PC-3 (cell line): ENCODE results near the gene ALDH6A1. TPM values are rescaled to one million over a fixed set of nuclear protein-coding genes. Genes with fewer than 3 reads are reported as not detected.

Experiments used
- ATAC-seq: fragments of 200-7000 bp; cut with Tn5 transposase; 2 replicates; pipeline ENCODE4 v1.9.1; 2020; ENCODE audit warnings: mild to moderate bottlenecking, moderate library complexity
- BruUV-seq: library from RNA; stranded (reverse); fragments of 400-500 nt; replicated peaks from 2 replicates; lab custom pipeline; 2021; lab: Mats Ljungman, UMichigan
- CTCF ChIA-PET: fragments of 300-600 bp; sonication (Branson Sonifier 250); formaldehyde crosslinking; loops from one replicate; lab custom pipeline; 2022; ENCODE audit warnings: antibody characterized with exemption; lab: Charles Lee
- POLR2A ChIA-PET: fragments of 300-600 bp; sonication (Branson Sonifier 250); formaldehyde crosslinking; loops from one replicate; lab custom pipeline; 2022; ENCODE audit warnings: antibody characterized with exemption; ENCODE audit not compliant: unreplicated experiment; lab: Charles Lee
- DNase-seq: peaks from one replicate; pipeline ENCODE4 v3.0.0-alpha.2; 2015
- H2AFZ ChIP-seq: fragments of 300-600 bp; sonication (generic); 2 replicates; pipeline ENCODE4 v1.6.0; 2016; ENCODE audit warnings: antibody characterized with exemption, low read length
- H3F3A ChIP-seq: fragments of 300-600 bp; sonication (generic); one replicate; pipeline ENCODE4 v1.6.0; 2017; ENCODE audit warnings: antibody characterized with exemption, low read length, control low read depth, mild to moderate bottlenecking; ENCODE audit not compliant: unreplicated experiment
- H3K27ac ChIP-seq: fragments of 300-600 bp; sonication (generic); 2 replicates; pipeline ENCODE4 v1.5.1; 2016; ENCODE audit warnings: mild to moderate bottlenecking, low read length
- H3K27me3 ChIP-seq: fragments of 300-600 bp; sonication (generic); 2 replicates; pipeline ENCODE4 v1.6.1; 2016; ENCODE audit warnings: low read length, mixed read lengths
- H3K36me3 ChIP-seq: fragments of 300-600 bp; sonication (generic); 2 replicates; pipeline ENCODE4 v1.6.1; 2016; ENCODE audit warnings: low read depth, mixed run types, low read length, mixed read lengths
- H3K4me1 ChIP-seq: fragments of 300-600 bp; sonication (generic); 2 replicates; pipeline ENCODE4 v1.5.1; 2016; ENCODE audit warnings: low read length; ENCODE audit not compliant: insufficient read depth
- H3K4me2 ChIP-seq: fragments of 300-600 bp; sonication (generic); 2 replicates; pipeline ENCODE4 v1.6.0; 2016; ENCODE audit warnings: low read length
- H3K4me3 ChIP-seq: fragments of 300-600 bp; sonication (generic); 2 replicates; pipeline ENCODE4 v1.5.1; 2016; ENCODE audit warnings: mild to moderate bottlenecking, low read length, mixed read lengths
- H3K79me2 ChIP-seq: fragments of 300-600 bp; sonication (generic); 2 replicates; pipeline ENCODE4 v1.6.1; 2017; ENCODE audit warnings: low read length, mixed read lengths
- H3K9ac ChIP-seq: fragments of 300-600 bp; sonication (generic); 2 replicates; pipeline ENCODE4 v1.6.0; 2016; ENCODE audit warnings: mild to moderate bottlenecking, low read length
- H3K9me2 ChIP-seq: fragments of 300-600 bp; sonication (generic); replicated peaks from 2 replicates; pipeline ENCODE4 v1.6.1; 2016; ENCODE audit warnings: mixed run types, low read length, mixed read lengths
- H3K9me3 ChIP-seq: fragments of 300-600 bp; sonication (generic); 2 replicates; pipeline ENCODE4 v1.6.1; 2016; ENCODE audit warnings: low read length, mixed read lengths
- H4K20me1 ChIP-seq: fragments of 300-600 bp; sonication (generic); 2 replicates; pipeline ENCODE4 v1.6.1; 2016; ENCODE audit warnings: low read length, mixed read lengths
- CTCF ChIP-seq: fragments of 300-600 bp; sonication (generic); conservative IDR thresholded peaks from 2 replicates; pipeline ENCODE4 v1.5.1; 2017; ENCODE audit warnings: antibody characterized with exemption, low read depth, mild to moderate bottlenecking, low read length
- EZH2 ChIP-seq: fragments of 300-600 bp; sonication (generic); IDR thresholded peaks from one replicate; pipeline ENCODE4 v1.6.1; 2017; ENCODE audit warnings: antibody characterized with exemption, mild to moderate bottlenecking, low read length; ENCODE audit not compliant: unreplicated experiment
- EZH2phosphoT487 ChIP-seq: fragments of 300-600 bp; sonication (generic); IDR thresholded peaks from 2 replicates; pipeline ENCODE4 v1.6.1; 2018; ENCODE audit warnings: mild to moderate bottlenecking, antibody characterized with exemption, low read length, borderline replicate concordance
- intact Hi-C: fragments of 100-400 bp; cut with micrococcal nuclease; formaldehyde crosslinking; loops from 2 replicates; pipeline ENCODE4 v1.9.0; 2023
- total RNA-seq: library from RNA; depleted of rRNA; stranded (reverse); fragments of >200 nt; gene quantifications from 2 replicates; pipeline ENCODE4 v1.2.3, GENCODE V29; 2014; rRNA removed

Gene ALDH6A1
- total RNA-seq, 1 experiment from 2014 or later = 5.4 TPM

DNA sequence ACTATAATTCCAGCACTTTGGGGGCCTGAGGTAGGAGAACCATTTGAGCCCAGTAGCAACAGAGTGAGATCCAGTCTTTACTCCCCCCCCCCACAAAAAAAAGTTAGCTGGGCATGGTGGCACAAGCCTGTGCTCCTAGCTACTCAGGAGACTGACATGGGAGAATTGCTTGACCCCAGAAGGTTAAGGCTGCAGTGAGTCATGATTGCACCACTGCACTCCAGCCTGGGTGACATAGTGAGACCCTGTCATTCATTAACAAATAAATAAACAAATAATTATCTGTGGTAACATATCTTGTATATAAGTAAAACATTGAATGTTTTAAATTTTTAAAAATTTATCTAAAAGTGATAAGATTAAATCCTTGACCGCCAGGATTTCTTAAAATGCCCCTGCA lies 70.0 kb downstream of the ALDH6A1 start:
- no TSS peak for BruUV-seq
- Histone ChIP-seq H3F3A (no peaks in the 10 kb centered on the region), H3K27ac (no peak overlapping the region), H2AFZ (no peak overlapping the region), H3K4me1 (peaks cover 3% of the 10 kb centered on the region; the same call in 1 of the 2 replicates), H3K9me2 (no peaks in the 10 kb centered on the region), H3K9ac (no peak overlapping the region), H3K27me3 (no peaks in the 10 kb centered on the region), H3K36me3 (no peaks in the 10 kb centered on the region; the same call in 1 of the 2 replicates), H3K4me3 (no peak overlapping the region), H3K9me3 (no peaks in the 10 kb centered on the region), H3K4me2 (no peak overlapping the region), H3K79me2 (no peaks in the 10 kb centered on the region), H4K20me1 (no peaks in the 10 kb centered on the region)
- ATAC-seq (no peak), DNase-seq (no peak)
- intact Hi-C loops = no loop called here
- ChIA-PET CTCF (no interaction called here), POLR2A (no interaction called here)
- TF ChIP-seq CTCF (no peak), EZH2 (no peak), EZH2phosphoT487 (no peak)

- H3F3A ChIP-seq = no peaks in the 10 kb centered on the region
- H3K27ac ChIP-seq = no peak overlapping the region
- no peak overlapping the region for H2AFZ ChIP-seq
- no TSS peak for BruUV-seq
- no peaks in the 10 kb centered on the region for H3K27me3 ChIP-seq
- H3K79me2 ChIP-seq = no peaks in the 10 kb centered on the region
- H3K9me2 ChIP-seq = no peaks in the 10 kb centered on the region
- no peak for TF ChIP-seq EZH2
- TF ChIP-seq EZH2phosphoT487 = no peak
- no peak for TF ChIP-seq CTCF
- H3K4me1 ChIP-seq = peaks cover 3% of the 10 kb centered on the region; the same call in 1 of the 2 replicates
- POLR2A ChIA-PET = no interaction called here
- H3K36me3 ChIP-seq = no peaks in the 10 kb centered on the region; the same call in 1 of the 2 replicates
- H3K4me3 ChIP-seq = no peak overlapping the region
- CTCF ChIA-PET = no interaction called here
- no peaks in the 10 kb centered on the region for H3K9me3 ChIP-seq
- no peak for DNase-seq
- ATAC-seq = no peak
- no peak overlapping the region for H3K4me2 ChIP-seq
- no peaks in the 10 kb centered on the region for H4K20me1 ChIP-seq
- intact Hi-C loops = no loop called here
- no peak overlapping the region for H3K9ac ChIP-seq
These were observed 75.3 kb downstream of the ALDH6A1 start for GRCh38 chr14:74008843-74009499.

Other genes with a start within 250 kb of the ALDH6A1 start
- 6.2 and 7.9 TPM in 2 replicates for gene PTGR2, start 232.6 kb downstream of the ALDH6A1 start, total RNA-seq
- 44.9 and 46.8 TPM in 2 replicates for gene ZNF410, start 197.6 kb downstream of the ALDH6A1 start, total RNA-seq
- 2.8 and 3.5 TPM in 2 replicates for gene FAM161B, start 134.4 kb downstream of the ALDH6A1 start, total RNA-seq
- gene COQ6, start 134.2 kb downstream of the ALDH6A1 start, total RNA-seq = 33.2 and 40.3 TPM in 2 replicates
- 7.9 and 11.2 TPM in 2 replicates for gene ENTPD5, start 65.2 kb downstream of the ALDH6A1 start, total RNA-seq
- gene BBOF1, start 65.1 kb downstream of the ALDH6A1 start, total RNA-seq = 1.5 and 3.9 TPM in 2 replicates
- 8.4 and 9.3 TPM in 2 replicates for gene LIN52, start 503 bp upstream of the ALDH6A1 start, total RNA-seq
- gene VSX2, start 155.0 kb upstream of the ALDH6A1 start, total RNA-seq = not detected in 2 replicates
- 27.1 and 28.4 TPM in 2 replicates for gene ABCD4, start 218.5 kb upstream of the ALDH6A1 start, total RNA-seq